ENCODE measurements around the gene CD44. TPM values are rescaled to one million over a fixed set of nuclear protein-coding genes. Genes with fewer than 3 reads are reported as not detected.

CD44 gene
- polyA plus RNA-seq, 1 donor, result 81.5 TPM

GRCh38 chr11:35179466-35180135 is 40.6 kb downstream of the CD44 start:
- no peak for DNase-seq

GRCh38 chr11:35180317-35181233 is 41.6 kb downstream of the CD44 start:
- DNase-seq, result no peak

- no peak for DNase-seq
Measured at GRCh38 chr11:35182317-35182939, 43.5 kb downstream of the CD44 start.

DNA sequence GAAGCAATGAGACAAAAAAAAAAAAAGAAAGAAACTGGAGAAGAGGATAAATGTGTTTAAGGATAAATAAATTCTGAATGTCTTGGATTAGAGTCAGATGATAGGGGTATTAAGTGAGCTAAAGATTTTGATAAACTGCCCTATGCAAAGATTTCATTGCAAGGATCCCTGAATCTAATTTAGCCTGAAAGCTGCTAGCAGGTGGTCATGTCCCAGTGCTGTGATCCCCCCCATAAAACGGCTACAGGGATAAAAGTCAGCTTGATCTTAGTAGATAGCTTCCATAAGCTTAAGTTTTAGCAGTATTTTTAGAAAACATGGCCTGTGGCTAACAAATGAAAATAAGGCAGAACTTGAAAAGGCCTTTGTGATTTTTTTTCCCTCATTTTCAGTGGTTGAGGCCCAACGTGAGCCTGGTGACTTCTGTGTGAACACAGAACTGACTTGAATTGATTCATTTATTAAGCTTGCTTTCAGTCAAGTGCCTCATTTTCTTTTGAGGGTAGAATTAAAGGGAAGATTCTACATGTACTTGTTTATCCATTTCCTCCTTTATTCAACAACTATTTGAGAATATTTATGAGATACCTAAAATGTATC is 44.5 kb downstream of the CD44 start:
- no peak for DNase-seq

GRCh38 chr11:35185696-35186095 is 46.7 kb downstream of the CD44 start:
- no peak for DNase-seq

DNA sequence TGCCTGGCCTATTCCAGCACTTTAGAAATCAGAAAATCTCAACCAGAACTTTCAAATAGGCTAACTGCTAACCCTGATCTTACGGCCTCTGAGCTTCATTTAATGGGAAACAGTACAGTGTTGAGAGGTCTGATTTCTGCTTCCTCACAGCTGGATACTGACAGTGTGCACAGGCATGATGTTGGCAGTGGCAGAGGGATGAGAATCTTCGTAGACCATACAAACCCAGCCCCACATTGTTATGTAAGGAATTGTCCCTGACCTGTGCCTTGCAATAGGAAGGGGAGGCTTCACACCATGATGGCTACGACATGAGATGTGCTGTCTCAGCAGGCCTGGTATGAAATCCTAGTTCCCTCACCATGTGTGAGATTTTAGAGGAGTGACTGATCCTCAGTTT is 49.0 kb downstream of the CD44 start:
- DNase-seq, result no peak

GRCh38 chr11:35190804-35191348 is 51.9 kb downstream of the CD44 start:
- no peak for DNase-seq

DNA sequence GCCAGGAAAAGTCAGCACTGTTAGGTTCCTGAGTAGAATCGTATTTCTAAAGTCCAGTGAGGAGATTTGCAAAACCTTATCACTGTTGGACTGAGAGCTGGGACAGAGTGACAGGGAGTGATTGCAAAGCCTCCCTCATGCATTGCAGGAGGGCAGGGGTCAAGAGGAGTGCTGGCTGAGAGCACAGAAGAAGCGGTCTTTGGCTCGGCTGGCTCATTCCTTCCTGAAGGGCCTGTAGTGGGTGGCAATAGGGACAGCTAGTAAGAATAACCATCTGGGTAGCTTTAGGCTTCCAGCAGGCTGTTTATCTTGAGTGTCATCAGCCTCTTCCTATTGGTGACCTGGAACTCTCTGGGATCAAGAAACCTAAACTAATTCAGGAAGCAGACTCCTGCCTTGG is 53.4 kb downstream of the CD44 start:
- DNase-seq, result no peak

- DNase-seq, result no peak
Measured at GRCh38 chr11:35193767-35194166, 54.8 kb downstream of the CD44 start.

DNA sequence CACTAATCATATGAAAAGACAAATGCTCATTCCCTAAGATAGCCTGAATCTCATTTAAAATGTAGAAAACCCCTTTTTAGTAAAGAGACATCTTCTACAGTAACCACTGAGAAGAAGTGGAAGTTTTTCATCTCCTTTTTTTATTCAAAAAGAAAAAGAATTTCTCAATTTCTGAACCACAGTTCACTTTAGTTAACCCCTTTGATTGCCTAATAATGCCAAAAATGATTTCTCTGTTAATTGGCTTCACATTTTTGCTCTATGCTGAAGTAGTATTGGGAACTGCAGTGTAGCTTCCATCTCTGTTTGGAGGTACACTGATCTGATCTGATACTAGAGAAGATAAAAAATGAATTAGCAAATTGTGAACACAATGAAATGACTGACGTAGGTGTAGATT is 58.3 kb downstream of the CD44 start:
- DNase-seq, result no peak

DNA sequence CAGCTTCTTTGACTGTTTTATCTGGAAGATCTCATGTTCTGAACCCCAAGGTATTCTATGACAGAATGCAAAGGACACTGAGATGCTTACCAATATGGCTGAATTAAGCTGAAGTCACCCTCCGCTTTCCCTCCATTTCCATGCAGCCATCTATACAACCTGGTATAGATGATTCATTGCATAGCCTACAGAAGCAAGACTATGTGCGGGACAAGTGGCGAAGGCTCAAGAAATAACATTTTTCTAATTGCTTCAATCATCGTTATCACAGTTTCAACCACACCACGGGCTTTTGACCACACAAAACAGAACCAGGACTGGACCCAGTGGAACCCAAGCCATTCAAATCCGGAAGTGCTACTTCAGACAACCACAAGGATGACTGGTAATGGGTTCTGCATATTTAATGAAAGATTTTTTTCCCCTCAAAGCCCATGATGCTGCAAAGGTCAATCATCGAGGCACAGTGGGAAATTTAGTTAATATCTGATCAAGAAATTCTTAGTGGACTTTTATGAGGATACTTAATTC is 61.9 kb downstream of the CD44 start:
- DNase-seq, result no peak

- DNase-seq, result no peak
Measured at GRCh38 chr11:35204614-35205013, 65.6 kb downstream of the CD44 start.

DNA sequence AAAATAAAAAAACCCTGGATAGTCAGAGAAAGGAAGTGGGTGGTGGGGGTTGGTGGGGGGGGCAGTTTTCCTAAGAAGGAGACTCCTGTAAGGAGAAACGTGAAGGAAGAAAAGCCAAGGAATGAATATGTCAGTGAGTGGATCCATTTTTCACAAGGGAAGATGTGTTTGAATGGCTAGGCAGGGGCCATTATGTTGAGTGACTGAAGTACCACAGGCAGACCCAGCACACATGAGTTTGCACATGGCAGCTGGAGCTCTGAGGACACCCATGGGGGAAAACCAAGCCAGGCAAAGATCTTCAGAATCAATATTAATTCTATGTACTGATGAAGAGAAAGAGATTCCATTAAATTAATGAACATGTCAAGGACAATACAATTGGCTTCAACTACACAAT is 67.6 kb downstream of the CD44 start:
- no peak for DNase-seq

GRCh38 chr11:35207471-35208403 is 68.8 kb downstream of the CD44 start:
- no peak for DNase-seq

DNA sequence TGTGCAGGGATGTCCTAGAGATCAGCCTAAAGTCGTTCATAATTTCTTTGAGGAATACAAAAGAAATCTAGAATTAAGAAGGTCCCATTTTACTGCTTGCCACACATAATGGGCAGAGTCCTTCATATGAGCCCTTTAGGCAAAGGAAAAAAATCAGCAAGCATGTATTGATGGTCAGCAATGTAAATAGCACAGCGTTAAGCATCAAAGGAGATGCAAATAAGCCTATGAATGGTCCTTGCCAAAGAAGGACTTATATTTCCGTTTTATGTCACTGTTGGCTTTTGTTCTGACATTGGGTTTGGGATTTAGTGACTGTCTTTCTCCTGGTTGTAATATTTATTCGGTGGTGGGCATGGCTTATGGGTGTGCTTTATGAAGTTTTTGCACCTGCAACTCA is 69.8 kb downstream of the CD44 start:
- DNase-seq, result no peak

DNA sequence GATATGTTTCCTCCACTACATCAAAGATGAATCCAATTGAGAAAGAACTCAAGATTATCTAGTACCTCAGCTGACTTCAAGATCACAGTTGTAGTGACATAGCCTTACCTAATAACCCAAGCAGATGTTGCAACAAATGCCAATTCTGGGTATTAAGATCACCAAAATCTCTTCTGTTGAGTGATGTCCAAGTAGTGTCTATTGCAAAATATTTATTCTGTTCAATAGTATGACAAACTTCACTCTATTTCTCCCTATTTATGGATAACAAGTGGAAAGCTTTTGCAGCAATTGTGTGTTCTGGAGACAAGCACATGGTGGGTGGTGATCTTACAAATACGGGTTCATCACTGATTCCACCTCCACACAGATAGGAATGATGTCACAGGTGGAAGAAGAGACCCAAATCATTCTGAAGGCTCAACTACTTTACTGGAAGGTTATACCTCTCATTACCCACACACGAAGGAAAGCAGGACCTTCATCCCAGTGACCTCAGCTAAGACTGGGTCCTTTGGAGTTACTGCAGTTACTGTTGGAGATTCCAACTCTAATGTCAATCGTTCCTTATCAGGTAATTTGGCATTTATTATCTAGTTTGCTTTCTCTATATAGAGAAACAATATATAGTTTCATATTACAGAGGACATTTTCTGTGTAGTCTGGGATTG is 72.0 kb downstream of the CD44 start:
- no peak for DNase-seq

- DNase-seq, result no peak
Measured at GRCh38 chr11:35211952-35212351, 73.0 kb downstream of the CD44 start.

DNA sequence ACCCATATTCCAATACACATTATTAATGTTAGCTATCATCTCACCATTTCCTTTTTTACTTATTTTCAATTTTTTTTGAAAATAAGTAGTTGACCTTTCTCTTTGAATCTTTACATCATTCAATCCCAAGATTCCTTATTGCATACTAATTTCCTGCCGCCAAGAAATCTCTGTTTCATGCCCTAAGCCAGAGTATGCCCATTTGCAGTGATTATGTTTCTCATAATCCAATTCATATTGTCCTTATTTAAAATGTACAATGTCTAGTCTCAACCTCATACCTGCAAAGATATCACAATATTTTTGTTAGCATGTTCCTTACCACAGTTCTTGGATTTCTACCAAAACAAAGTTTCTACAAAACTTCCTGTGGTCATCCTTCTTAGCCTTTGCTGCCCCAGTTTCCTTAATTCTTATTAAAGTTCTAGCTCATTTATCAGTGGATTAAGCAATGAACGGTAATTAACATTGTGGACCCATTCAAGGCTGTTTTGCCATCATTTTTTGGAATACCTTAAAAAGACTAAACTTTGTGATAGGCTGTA is 75.3 kb downstream of the CD44 start:
- DNase-seq, result no peak

- DNase-seq, result no peak
Measured at GRCh38 chr11:35214792-35215193, 75.8 kb downstream of the CD44 start.

GRCh38 chr11:35215945-35216344 is 77.0 kb downstream of the CD44 start:
- DNase-seq, result no peak
